GM12878 (cell line): ENCODE data around the gene NCAPD2. TPM values are rescaled to one million over a fixed set of nuclear protein-coding genes. Genes with fewer than 3 reads are reported as not detected.

ENCODE experiments used
- ATF2 ChIP-seq: IDR thresholded peaks from 2 replicates; pipeline ENCODE4 v1.6.1; 2012; ENCODE audit warnings: low read length, inconsistent platforms
- BHLHE40 ChIP-seq, 2 experiments: fragments of 450-650 bp in 1 of 2; IDR thresholded peaks; 2 replicates each; pipeline ENCODE4 v1.6.1; 2011 to 2017; ENCODE audit warnings: low read depth in 2 of 2, borderline replicate concordance in 1 of 2, improper control_type of control experiment in 1 of 2, low read length in 1 of 2, mild to moderate bottlenecking in 1 of 2
- CHD1 ChIP-seq: IDR thresholded peaks from 2 replicates; pipeline ENCODE4 v1.6.1; 2012; ENCODE audit warnings: low read depth, low read length, improper control_type of control experiment
- CHD4 ChIP-seq: fragments of 200-600 bp; sonication (generic); IDR thresholded peaks from 2 replicates; pipeline ENCODE4 v1.6.1; 2016; ENCODE audit warnings: mild to moderate bottlenecking
- CREB1 ChIP-seq: IDR thresholded peaks from 2 replicates; pipeline ENCODE4 v1.6.1; 2012; ENCODE audit warnings: low read depth, mild to moderate bottlenecking, inconsistent platforms
- CREM ChIP-seq: IDR thresholded peaks from 2 replicates; pipeline ENCODE4 v1.6.1; 2014; ENCODE audit warnings: antibody characterized with exemption, low read depth
- E2F8 ChIP-seq: fragments of 450-650 bp; IDR thresholded peaks from 2 replicates; pipeline ENCODE4 v1.6.1; 2018; ENCODE audit warnings: mild to moderate bottlenecking, low read depth, moderate library complexity; ENCODE audit not compliant: partially characterized antibody
- EP300 ChIP-seq, 2 experiments: fragments of 150-350 bp in 1 of 2; IDR thresholded peaks; 2 replicates each; pipeline ENCODE4 v1.6.1; 2011 to 2012; ENCODE audit warnings: low read depth in 2 of 2, low read length in 2 of 2, borderline replicate concordance in 1 of 2, improper control_type of control experiment in 1 of 2, inconsistent platforms in 1 of 2; ENCODE audit not compliant: control insufficient read depth in 1 of 2
- ESRRA ChIP-seq: IDR thresholded peaks from 2 replicates; pipeline ENCODE4 v1.6.1; 2012; ENCODE audit warnings: mild to moderate bottlenecking, low read length, improper control_type of control experiment
- ETV6 ChIP-seq, 2 experiments: fragments of 450-650 bp in 1 of 2; IDR thresholded peaks in 1 of 2; conservative IDR thresholded peaks in 1 of 2; 2 replicates each; pipeline ENCODE4 v1.6.1; 2014; ENCODE audit warnings: antibody characterized with exemption in 1 of 2, borderline replicate concordance in 1 of 2, low read depth in 1 of 2, mild to moderate bottlenecking in 1 of 2, moderate library complexity in 1 of 2
- GABPA ChIP-seq: IDR thresholded peaks from 2 replicates; pipeline ENCODE4 v1.6.1; 2014; ENCODE audit warnings: antibody characterized with exemption, low read depth, mild to moderate bottlenecking, inconsistent platforms
- HDAC2 ChIP-seq: fragments of 200-600 bp; sonication (generic); IDR thresholded peaks from 2 replicates; pipeline ENCODE4 v1.6.1; 2017
- MEF2A ChIP-seq: IDR thresholded peaks from 2 replicates; pipeline ENCODE4 v1.6.1; 2011; ENCODE audit warnings: low read depth, mild to moderate bottlenecking, low read length, moderate library complexity; ENCODE audit not compliant: insufficient read depth
- MEF2B ChIP-seq: fragments of 450-650 bp; IDR thresholded peaks from 2 replicates; pipeline ENCODE4 v1.6.1; 2018; ENCODE audit warnings: mild to moderate bottlenecking, moderate library complexity; ENCODE audit not compliant: partially characterized antibody, poor library complexity, severe bottlenecking
- MTA3 ChIP-seq: IDR thresholded peaks from 2 replicates; pipeline ENCODE4 v1.6.1; 2012; ENCODE audit warnings: low read length, inconsistent platforms, borderline replicate concordance
- NFXL1 ChIP-seq: fragments of 450-650 bp; IDR thresholded peaks from 2 replicates; pipeline ENCODE4 v1.6.1; 2017; ENCODE audit warnings: antibody characterized with exemption, mild to moderate bottlenecking, borderline replicate concordance
- PAX8 ChIP-seq: fragments of 450-650 bp; IDR thresholded peaks from 2 replicates; pipeline ENCODE4 v1.6.1; 2017; ENCODE audit warnings: mild to moderate bottlenecking, moderate library complexity
- PML ChIP-seq: IDR thresholded peaks from 2 replicates; pipeline ENCODE4 v1.6.1; 2012; ENCODE audit warnings: low read length, inconsistent platforms
- POLR2A ChIP-seq: IDR thresholded peaks from 2 replicates; pipeline ENCODE4 v1.6.1; 2011; ENCODE audit warnings: low read depth, mild to moderate bottlenecking, low read length
- POLR2AphosphoS5 ChIP-seq: IDR thresholded peaks from 2 replicates; pipeline ENCODE4 v1.6.1; 2011; ENCODE audit warnings: mild to moderate bottlenecking, low read length, inconsistent platforms
- RAD51 ChIP-seq: fragments of 450-650 bp; IDR thresholded peaks from 2 replicates; pipeline ENCODE4 v1.6.1; 2016; ENCODE audit warnings: moderate library complexity, mild to moderate bottlenecking, inconsistent platforms
- SIX5 ChIP-seq: IDR thresholded peaks from 2 replicates; pipeline ENCODE4 v1.6.1; 2011; ENCODE audit warnings: mild to moderate bottlenecking, low read depth, low read length, moderate library complexity; ENCODE audit not compliant: severe bottlenecking
- SREBF2 ChIP-seq: IDR thresholded peaks from 2 replicates; pipeline ENCODE4 v1.6.1; 2012; ENCODE audit warnings: mild to moderate bottlenecking, low read length
- SRF ChIP-seq, 2 experiments: IDR thresholded peaks; 2 replicates each; pipeline ENCODE4 v1.6.1; 2011; ENCODE audit warnings: low read depth in 2 of 2, low read length in 2 of 2, mild to moderate bottlenecking in 1 of 2, moderate library complexity in 1 of 2
- SUZ12 ChIP-seq: fragments of 200-600 bp; sonication (generic); IDR thresholded peaks from one replicate; pipeline ENCODE4 v1.6.1; 2018; ENCODE audit warnings: antibody characterized with exemption, mild to moderate bottlenecking; ENCODE audit not compliant: unreplicated experiment
- TARDBP ChIP-seq: IDR thresholded peaks from 2 replicates; pipeline ENCODE4 v1.6.1; 2016; ENCODE audit warnings: borderline replicate concordance
- TCF3 ChIP-seq: IDR thresholded peaks from 2 replicates; pipeline ENCODE4 v1.6.1; 2012; ENCODE audit warnings: low read depth, mild to moderate bottlenecking, low read length, borderline replicate concordance; ENCODE audit not compliant: insufficient read depth
- ZNF217 ChIP-seq: fragments of 450-650 bp; IDR thresholded peaks from 2 replicates; pipeline ENCODE4 v1.6.1; 2017; ENCODE audit warnings: antibody characterized with exemption, mild to moderate bottlenecking
- ZNF384 ChIP-seq: IDR thresholded peaks from 2 replicates; pipeline ENCODE4 v1.6.1; 2012; ENCODE audit warnings: low read depth, mild to moderate bottlenecking, low read length, improper control_type of control experiment, borderline replicate concordance
- ZZZ3 ChIP-seq: IDR thresholded peaks from 2 replicates; pipeline ENCODE4 v1.6.1; 2011; ENCODE audit warnings: low read depth; ENCODE audit not compliant: control insufficient read depth, insufficient read length
- polyA plus RNA-seq, 11 experiments: library from polyadenylated mRNA; depleted of rRNA in 4 of 11; unstranded in 6 of 11; stranded (reverse) in 5 of 11; fragments of >200 nt; fragmentation: Nextera tagmentation in 4 of 11; fragmentation: Illumina TruSeq in 1 of 11; extraction: Ambion mirVana in 4 of 11; extraction: Trizol in 1 of 11; gene quantifications; 1 replicate in 1 of 11; 2 replicates in 10 of 11; pipeline versions ENCODE4 v1.2.1 to v1.2.3, GENCODE V29; 2011 to 2016; ENCODE audit warnings: inconsistent platforms in 2 of 11, missing spikeins in 2 of 11, low read depth in 1 of 11
- total RNA-seq, 4 experiments: library from RNA; depleted of rRNA in 3 of 4; stranded (reverse); fragments of >200 nt in 3 of 4; fragmentation: Illumina TruSeq in 1 of 4; extraction: Trizol in 1 of 4; gene quantifications; 2 replicates each; pipeline versions ENCODE4 v1.2.1 to v1.2.3, GENCODE V29; 2013 to 2021

Gene NCAPD2
- total and polyA plus RNA-seq, 10 of the 15 experiments (the other 5 are each of a cell fraction or from before 2014, with no cell fraction given) = 24.2 to 160 (median 110) TPM

- TF ChIP-seq EP300 (IDR thresholded peaks at IDR 0.05; ENCODE audit: borderline replicate concordance in 1 of 2, control insufficient read depth in 1 of 2, low read depth in 2 of 2, low read length in 2 of 2) (no peak), POLR2A (no peak), MEF2A (no peak), CREB1 (no peak), RAD51 (no peak), SIX5 (no peak), ZNF384 (no peak), TARDBP (no peak), ZNF217 (no peak), HDAC2 (no peak), E2F8 (no peak), MTA3 (no peak), ZZZ3 (no peak), TCF3 (no peak), ATF2 (no peak), SUZ12 (no peak), CREM (no peak), NFXL1 (no peak), GABPA (no peak), SREBF2 (no peak), PAX8 (no peak), MEF2B (peak; percentile 97), ETV6 (conservative IDR thresholded peaks at IDR 0.05 in 1 of 2, IDR thresholded peaks at IDR 0.05 in 1 of 2; ENCODE audit: borderline replicate concordance in 1 of 2, low read depth in 1 of 2) (no peak), PML (no peak), CHD4 (no peak), BHLHE40 (IDR thresholded peaks at IDR 0.05; ENCODE audit: borderline replicate concordance in 1 of 2, low read depth in 2 of 2, low read length in 1 of 2) (peak in 1 of 2 experiments; percentile 54; a peak in 2 of 4 replicates), SRF (IDR thresholded peaks at IDR 0.05; ENCODE audit: low read depth in 2 of 2, low read length in 2 of 2) (no peak), ESRRA (no peak), CHD1 (no peak), POLR2AphosphoS5 (no peak)
Observed at GRCh38 chr12:6540181-6540877, 46.4 kb downstream of the NCAPD2 start (continued).
